Sciatic nerve (tissue), 2 donors: ENCODE results near the gene TNS3. TPM values are rescaled to one million over a fixed set of nuclear protein-coding genes. Genes with fewer than 3 reads are reported as not detected.

Experiments
- ATAC-seq: fragments of 200-7000 bp; cut with Tn5 transposase; one replicate; pipeline ENCODE4 v1.9.1; 2020; ENCODE audit warnings: mild to moderate bottlenecking, moderate library complexity
- DNase-seq: peaks from one replicate; pipeline ENCODE4 v3.0.0-alpha.2; 2020; ENCODE audit warnings: low spot score
- intact Hi-C: fragments of 100-400 bp; cut with DNase I; formaldehyde crosslinking; loops from one replicate; pipeline ENCODE4 v1.14.2; 2022
- total RNA-seq: library from RNA; stranded (reverse); fragmentation: NEBNext Ultra II Directional; extraction: Animal tissue kit (Norgen Biotek cat#: 25700); gene quantifications from one replicate; pipeline ENCODE4 v1.2.1, GENCODE V29; 2021
- donor health status: DM: no; HTN: no; CAD: no.
- donor health status: DM: no; HTN: no; CAD: no.

TNS3 gene
- total RNA-seq, 1 donor from 2014 or later: 230 TPM

GRCh38 chr7:47428768-47429472 is 153.0 kb downstream of the TNS3 start:
- ATAC-seq (no peak), DNase-seq (no peak)
- intact Hi-C loops: loop anchor here (10.0 kb wide), 1 partner anchor 154 kb away; no protein-coding TSS in a partner anchor

- intact Hi-C loops: loop anchor here (10.0 kb wide), 1 partner anchor 153 kb away; no protein-coding TSS in a partner anchor
- DNase-seq (peak; percentile 52), ATAC-seq (peak; percentile 40)
These were observed 153.7 kb downstream of the TNS3 start for GRCh38 chr7:47428052-47428767.

- no peak for DNase-seq
- peak; percentile 55 for ATAC-seq
- intact Hi-C loops: loop anchor here (10.0 kb wide), 1 partner anchor 152 kb away; no protein-coding TSS in a partner anchor
These were observed 154.8 kb downstream of the TNS3 start for GRCh38 chr7:47427051-47427643.

- no peak for ATAC-seq
- intact Hi-C loops: loop anchor here (10.0 kb wide), 1 partner anchor 150 kb away; no protein-coding TSS in a partner anchor
- peak; percentile 52 for DNase-seq
These were observed 157.4 kb downstream of the TNS3 start for GRCh38 chr7:47424523-47424922.

GRCh38 chr7:47423196-47423595 is 158.7 kb downstream of the TNS3 start:
- intact Hi-C loops: loop anchor here (10.0 kb wide), 1 partner anchor 148 kb away; no protein-coding TSS in a partner anchor
- no peak for ATAC-seq

GRCh38 chr7:47422611-47423010 is 159.3 kb downstream of the TNS3 start:
- ATAC-seq: peak; percentile 38
- DNase-seq: no peak
- intact Hi-C loops: loop anchor here (10.0 kb wide), 1 partner anchor 148 kb away; no protein-coding TSS in a partner anchor

More at GRCh38 chr7:47423196-47423595, 158.7 kb downstream of the TNS3 start:
- DNase-seq: no peak

- no peak for ATAC-seq
- intact Hi-C loops: loop anchor here (10.0 kb wide), 1 partner anchor 147 kb away; no protein-coding TSS in a partner anchor
- no peak for DNase-seq
These were observed 160.5 kb downstream of the TNS3 start for GRCh38 chr7:47421456-47421855.

- ATAC-seq: no peak
- DNase-seq: no peak
- intact Hi-C loops: loop anchor here (10.0 kb wide), 1 partner anchor 145 kb away; no protein-coding TSS in a partner anchor
These were observed 161.7 kb downstream of the TNS3 start for GRCh38 chr7:47420122-47420780.

GRCh38 chr7:47419471-47419870 is 162.4 kb downstream of the TNS3 start:
- ATAC-seq (no peak), DNase-seq (no peak)
- intact Hi-C loops: no loop called here

GRCh38 chr7:47418601-47419309 is 163.2 kb downstream of the TNS3 start:
- ATAC-seq: no peak
- intact Hi-C loops: no loop called here
- DNase-seq: no peak

- DNase-seq: peak; percentile 55
- intact Hi-C loops: no loop called here
- no peak for ATAC-seq
These were observed 165.1 kb downstream of the TNS3 start for GRCh38 chr7:47416492-47417480.

GRCh38 chr7:47415318-47416212 is 166.3 kb downstream of the TNS3 start:
- intact Hi-C loops: no loop called here
- ATAC-seq: no peak
- DNase-seq: peak; percentile 48

- intact Hi-C loops: no loop called here
- ATAC-seq (peak; percentile 31), DNase-seq (peak; percentile 51)
These were observed 167.3 kb downstream of the TNS3 start for GRCh38 chr7:47414342-47415317.

GRCh38 chr7:47413526-47414341 is 168.2 kb downstream of the TNS3 start:
- intact Hi-C loops: no loop called here
- DNase-seq (peak; percentile 45), ATAC-seq (no peak)
